GM12865 (cell line): ENCODE data around the gene C5.

Experiments
- DNase-seq: peaks from one replicate; pipeline ENCODE4 v3.0.0; 2010; ENCODE audit warnings: low read depth
- H3K4me3 ChIP-seq: 2 replicates; pipeline ENCODE4 v1.5.1; 2011; ENCODE audit warnings: mild to moderate bottlenecking, low read depth, low read length, control low read depth
- TF ChIP-seq, protein P1 (sequence below): IDR thresholded peaks from 2 replicates; pipeline ENCODE4 v1.5.1; 2011; ENCODE audit warnings: low read length, control low read depth, low read depth, inconsistent platforms; ENCODE audit not compliant: insufficient read depth; ENCODE audit errors: missing control alignments

Gene C5

GRCh38 chr9:121026768-121027167, 23.3 kb downstream of the C5 start:
- TF ChIP-seq, protein P1, sequence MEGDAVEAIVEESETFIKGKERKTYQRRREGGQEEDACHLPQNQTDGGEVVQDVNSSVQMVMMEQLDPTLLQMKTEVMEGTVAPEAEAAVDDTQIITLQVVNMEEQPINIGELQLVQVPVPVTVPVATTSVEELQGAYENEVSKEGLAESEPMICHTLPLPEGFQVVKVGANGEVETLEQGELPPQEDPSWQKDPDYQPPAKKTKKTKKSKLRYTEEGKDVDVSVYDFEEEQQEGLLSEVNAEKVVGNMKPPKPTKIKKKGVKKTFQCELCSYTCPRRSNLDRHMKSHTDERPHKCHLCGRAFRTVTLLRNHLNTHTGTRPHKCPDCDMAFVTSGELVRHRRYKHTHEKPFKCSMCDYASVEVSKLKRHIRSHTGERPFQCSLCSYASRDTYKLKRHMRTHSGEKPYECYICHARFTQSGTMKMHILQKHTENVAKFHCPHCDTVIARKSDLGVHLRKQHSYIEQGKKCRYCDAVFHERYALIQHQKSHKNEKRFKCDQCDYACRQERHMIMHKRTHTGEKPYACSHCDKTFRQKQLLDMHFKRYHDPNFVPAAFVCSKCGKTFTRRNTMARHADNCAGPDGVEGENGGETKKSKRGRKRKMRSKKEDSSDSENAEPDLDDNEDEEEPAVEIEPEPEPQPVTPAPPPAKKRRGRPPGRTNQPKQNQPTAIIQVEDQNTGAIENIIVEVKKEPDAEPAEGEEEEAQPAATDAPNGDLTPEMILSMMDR = no peak
- no peak overlapping the region for H3K4me3 ChIP-seq
- no peak for DNase-seq

GRCh38 chr9:121026260-121026691, 23.8 kb downstream of the C5 start:
- TF ChIP-seq, protein P1 = no peak
- H3K4me3 ChIP-seq = no peak overlapping the region
- DNase-seq = no peak

DNA sequence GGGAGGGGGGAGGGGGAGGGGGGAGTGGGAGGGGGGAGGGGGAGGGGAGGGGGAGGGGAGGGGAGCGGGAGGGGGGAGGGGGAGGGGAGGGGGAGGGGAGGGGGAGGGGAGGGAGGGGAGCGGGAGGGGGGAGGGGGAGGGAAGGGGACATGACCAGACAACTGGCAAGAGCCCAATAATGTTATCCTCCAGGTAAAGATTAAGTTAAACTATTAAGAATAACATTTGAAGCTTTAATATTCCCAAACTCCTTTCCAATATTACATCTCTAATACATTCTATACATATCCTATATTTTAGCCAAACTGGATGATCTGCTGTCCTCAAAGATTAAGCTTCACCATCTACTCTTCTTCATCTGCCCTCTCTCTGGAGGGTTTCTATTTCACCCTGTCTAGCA, 25.8 kb downstream of the C5 start:
- no peak for DNase-seq
- TF ChIP-seq, protein P1 = no peak
- H3K4me3 ChIP-seq = no peak overlapping the region

DNA sequence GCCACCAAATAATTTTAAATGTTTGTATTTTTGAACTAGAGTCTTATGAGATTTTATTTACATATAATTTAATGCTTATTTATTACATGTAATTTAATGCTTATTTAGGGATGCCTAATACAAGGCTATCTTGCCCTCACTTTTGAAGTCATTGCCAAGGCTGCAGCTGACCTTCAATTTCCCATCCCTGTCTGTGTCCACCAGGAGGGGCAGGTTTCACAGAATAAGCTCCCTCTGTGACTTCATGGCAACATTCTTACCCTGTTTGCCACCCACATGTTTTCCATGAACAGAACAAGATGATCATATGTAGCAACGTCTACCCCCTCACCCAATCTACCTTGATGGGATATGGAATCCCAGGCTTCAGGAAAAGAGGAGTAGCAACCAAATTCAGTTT, 27.0 kb downstream of the C5 start:
- DNase-seq = no peak
- no peak overlapping the region for H3K4me3 ChIP-seq

GRCh38 chr9:121021301-121021700, 28.8 kb downstream of the C5 start:
- DNase-seq = no peak
- TF ChIP-seq, protein P1 = no peak

More for the DNA sequence above, 27.0 kb downstream of the C5 start:
- TF ChIP-seq, protein P1 = no peak

GRCh38 chr9:121019273-121019672, 30.8 kb downstream of the C5 start:
- no peak for DNase-seq
- H3K4me3 ChIP-seq = no peak overlapping the region
- TF ChIP-seq, protein P1 = no peak

More at GRCh38 chr9:121021301-121021700, 28.8 kb downstream of the C5 start:
- H3K4me3 ChIP-seq = no peak overlapping the region

- no peak overlapping the region for H3K4me3 ChIP-seq
- TF ChIP-seq, protein P1 = no peak
- DNase-seq = no peak
Observed at GRCh38 chr9:121013911-121014310, 36.2 kb downstream of the C5 start.
